EH (cell line): Measurements from ENCODE around the gene CHMP6.
"Not testable (repeated sequence)": the region's sequence is repeated elsewhere in the genome, so short reads cannot be mapped to it uniquely, and the experiment has no call there.

Experiments
- DNase-seq: peaks from one replicate; pipeline ENCODE4 v3.0.0-alpha.2; 2015; ENCODE audit warnings: low read depth

CHMP6 gene

GRCh38 chr17:81030312-81030711, 38.7 kb downstream of the CHMP6 start:
- not testable (repeated sequence) for DNase-seq

- DNase-seq = no peak
Measured at GRCh38 chr17:81030741-81031565, 39.3 kb downstream of the CHMP6 start.

GRCh38 chr17:81031566-81032550, 40.2 kb downstream of the CHMP6 start:
- no peak for DNase-seq

- DNase-seq = no peak
Measured at GRCh38 chr17:81032641-81033480, 41.2 kb downstream of the CHMP6 start.

- no peak for DNase-seq
Measured at GRCh38 chr17:81033535-81034167, 42.0 kb downstream of the CHMP6 start.

- no peak for DNase-seq
Measured at GRCh38 chr17:81034168-81034777, 42.6 kb downstream of the CHMP6 start.

GRCh38 chr17:81034779-81035520, 43.3 kb downstream of the CHMP6 start, which contains the start of gene BAIAP2:
Gene BAIAP2, plus strand, starts transcription at chr17:81035151. Its CDS starts 104 bp downstream, at chr17:81035255.
- peak; percentile 94 for DNase-seq

GRCh38 chr17:81035521-81036196, 44.0 kb downstream of the CHMP6 start:
- DNase-seq = peak; percentile 39

- DNase-seq = peak; percentile 32
Measured at GRCh38 chr17:81036197-81036941, 44.7 kb downstream of the CHMP6 start.

GRCh38 chr17:81037026-81037797, 45.6 kb downstream of the CHMP6 start:
- DNase-seq = no peak

- no peak for DNase-seq
Measured at GRCh38 chr17:81037798-81038733, 46.4 kb downstream of the CHMP6 start.

- no peak for DNase-seq
Measured at GRCh38 chr17:81039096-81039495, 47.5 kb downstream of the CHMP6 start.

GRCh38 chr17:81039854-81040758, 48.5 kb downstream of the CHMP6 start:
- DNase-seq = peak; percentile 81

- peak; percentile 42 for DNase-seq
Measured at GRCh38 chr17:81040791-81041337, 49.2 kb downstream of the CHMP6 start.

- DNase-seq = no peak
Measured at GRCh38 chr17:81042606-81043005, 51.0 kb downstream of the CHMP6 start.
